Measurements from ENCODE around the gene MTSS2. TPM values are rescaled to one million over a fixed set of nuclear protein-coding genes. Genes with fewer than 3 reads are reported as not detected.

Gene MTSS2
- total RNA-seq, 4 donors from 2014 or later = 3.4 to 31.1 (median 8.5) TPM

DNA sequence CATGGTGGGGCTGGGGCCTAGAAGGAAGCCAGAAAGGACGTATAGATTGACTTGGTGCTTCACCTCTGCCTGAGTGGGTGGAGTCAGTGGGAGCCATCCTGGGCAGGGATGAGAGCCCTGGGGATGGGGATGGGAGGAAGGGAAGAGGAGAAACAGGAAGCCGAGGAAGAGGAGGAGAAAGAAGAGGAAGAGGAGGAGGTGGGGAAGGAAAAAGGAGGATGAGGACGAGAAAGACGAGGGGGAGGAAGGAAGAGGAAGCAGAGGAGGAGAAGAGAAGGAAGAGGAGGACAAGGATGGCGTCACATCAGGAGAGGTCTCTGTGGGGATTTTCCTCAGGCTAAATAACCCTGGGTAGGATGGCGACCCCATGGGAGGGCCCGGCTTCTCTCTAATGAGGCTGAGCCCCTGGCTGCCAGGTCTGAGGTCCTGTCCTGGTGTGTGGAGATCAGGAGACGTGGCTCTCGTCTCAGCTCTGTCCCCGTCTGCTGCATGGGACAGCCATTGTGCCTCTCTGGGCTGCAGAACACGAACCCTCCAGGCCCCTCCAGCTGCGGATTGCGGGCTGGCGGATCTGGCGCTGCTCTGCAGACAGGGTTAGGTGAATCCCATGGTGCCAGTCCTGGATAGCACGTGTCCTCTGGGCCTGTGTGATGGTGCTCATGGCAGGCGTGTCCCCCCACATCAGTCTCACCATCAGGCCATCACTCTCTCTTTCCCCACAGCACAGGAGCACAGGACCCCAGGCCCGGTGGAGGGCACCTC is 35.5 kb upstream of the MTSS2 start:
- no peak for TF ChIP-seq CTCF (IDR thresholded peaks at IDR 0.05; ENCODE audit: low read depth)

DNA sequence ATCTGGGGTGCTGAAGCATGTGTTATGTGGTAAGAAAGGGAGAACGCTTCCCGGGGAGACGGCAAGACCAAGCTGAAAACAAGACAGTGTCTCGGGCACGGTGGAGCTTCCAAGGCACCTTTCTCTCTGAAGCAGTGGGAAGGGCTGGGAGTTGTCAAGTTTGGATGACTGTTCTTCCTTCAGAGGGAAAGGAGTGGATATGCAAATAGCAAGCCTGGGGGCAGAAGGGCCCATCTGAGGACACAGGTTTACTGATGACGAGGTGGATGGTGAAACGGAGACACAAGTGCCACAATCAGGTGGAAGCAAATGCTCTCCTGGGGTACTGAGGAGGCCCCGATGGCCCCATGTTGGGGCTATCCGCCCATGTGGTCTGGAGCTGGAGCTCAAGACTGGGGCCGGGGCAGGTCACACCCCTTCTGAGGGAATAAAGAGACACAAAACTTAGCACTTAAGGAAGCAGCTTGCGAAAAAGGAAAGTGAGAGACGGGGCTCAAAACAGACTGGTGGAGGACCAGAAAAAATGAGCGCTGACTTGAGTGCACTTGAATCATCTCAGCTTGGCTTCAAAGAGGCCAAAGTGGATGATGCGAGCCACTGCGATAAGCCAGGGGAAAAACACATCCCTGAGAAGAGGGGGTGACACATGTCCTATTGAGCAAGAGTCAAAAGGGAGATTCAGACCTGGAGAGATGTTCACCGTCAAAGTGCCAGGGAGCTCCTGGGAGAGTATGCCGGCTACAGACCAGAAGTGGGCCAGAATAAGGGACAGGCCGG is 34.8 kb upstream of the MTSS2 start:
- no peak for TF ChIP-seq CTCF (IDR thresholded peaks at IDR 0.05; ENCODE audit: low read depth)

- TF ChIP-seq CTCF (IDR thresholded peaks at IDR 0.05; ENCODE audit: low read depth) = no peak
These were observed 31.2 kb upstream of the MTSS2 start for GRCh38 chr16:70717065-70717464.

DNA sequence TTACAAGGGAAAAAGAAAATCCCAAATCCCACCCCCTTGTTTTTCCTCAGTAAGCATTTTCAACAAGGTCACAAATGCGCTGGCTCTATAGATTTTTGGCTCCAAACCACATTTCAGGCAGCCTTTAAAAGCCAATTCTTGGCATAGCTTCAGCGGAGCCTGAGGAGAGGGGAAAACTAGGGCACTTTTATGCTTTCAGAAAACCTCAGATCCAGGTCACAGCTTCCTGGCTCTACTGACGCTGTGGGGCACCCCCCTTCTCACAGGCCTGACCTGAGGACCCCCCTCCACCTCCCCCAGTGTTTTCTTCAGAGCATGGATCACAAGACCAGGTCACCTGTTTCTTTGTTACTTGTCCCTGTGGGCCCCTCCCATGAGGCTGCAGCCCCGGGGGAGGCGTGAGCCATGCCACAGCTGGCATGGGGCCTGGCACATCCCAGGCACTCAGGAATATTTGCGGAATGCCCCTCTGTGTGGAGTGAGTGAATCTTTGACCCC is 30.1 kb upstream of the MTSS2 start:
- TF ChIP-seq CTCF (IDR thresholded peaks at IDR 0.05; ENCODE audit: low read depth) = no peak

- TF ChIP-seq CTCF (IDR thresholded peaks at IDR 0.05; ENCODE audit: low read depth) = no peak
These were observed 29.4 kb upstream of the MTSS2 start for GRCh38 chr16:70715055-70715858.

GRCh38 chr16:70714581-70715054 is 28.8 kb upstream of the MTSS2 start:
- no peak for TF ChIP-seq CTCF (IDR thresholded peaks at IDR 0.05; ENCODE audit: low read depth)
